Right cardiac atrium (tissue), 5 donors: ENCODE measurements around the gene EDEM3. TPM values are rescaled to one million over a fixed set of nuclear protein-coding genes. Genes with fewer than 3 reads are reported as not detected.

Experiments
- ATAC-seq, 2 donors: fragments of 200-7000 bp; cut with Tn5 transposase; one replicate each; pipeline versions ENCODE4 v1.8.0 to v1.9.1; 2020; ENCODE audit warnings: moderate library complexity in 2 of 2, mild to moderate bottlenecking in 1 of 2
- DNase-seq, 3 donors: peaks; one replicate each; pipeline ENCODE4 v3.0.0-alpha.2; 2020
- H3K27ac ChIP-seq: one replicate; pipeline ENCODE4 v1.5.1; 2013; ENCODE audit warnings: mild to moderate bottlenecking, low read length, control low read depth, moderate library complexity
- H3K27me3 ChIP-seq: one replicate; pipeline ENCODE4 v1.6.1; 2013; ENCODE audit not compliant: control insufficient read depth, insufficient read depth
- H3K4me1 ChIP-seq: one replicate; pipeline ENCODE4 v1.6.1; 2013; ENCODE audit warnings: low read length; ENCODE audit not compliant: control insufficient read depth, insufficient read depth
- H3K4me3 ChIP-seq: one replicate; pipeline ENCODE4 v1.5.1; 2013; ENCODE audit warnings: low read length, control low read depth
- H3K9me3 ChIP-seq: one replicate; pipeline ENCODE4 v1.6.1; 2013; ENCODE audit warnings: low read length; ENCODE audit not compliant: control insufficient read depth
- WGBS: extraction: QIAGEN DNeasy Blood & Tissue Kit; methylation state at CpG from one replicate; pipeline ENCODE4 v1.1.7; 2013; 5-methylcytosine and 5-hydroxymethylcytosine counted together
- intact Hi-C, 4 donors: fragments of 100-400 bp; cut with DNase I; formaldehyde crosslinking; loops; one replicate each; pipeline versions ENCODE4 v1.11.0 to v1.14.0; 2022 to 2023
- polyA plus RNA-seq: library from polyadenylated mRNA; stranded (reverse); fragments of 200-250 nt; gene quantifications from one replicate; pipeline ENCODE4 v1.2.3, GENCODE V29; 2013
- total RNA-seq, 4 donors: library from RNA; stranded (reverse); fragmentation: NEBNext Ultra II Directional; extraction: Animal tissue kit (Norgen Biotek cat#: 25700); gene quantifications; one replicate each; pipeline ENCODE4 v1.2.1, GENCODE V29; 2021
- donor health status: healthy with polysubstance abuse.
- donor health status: DM: no; HTN: yes; CAD: no.
- donor health status: DM: no; HTN: no; CAD: no.
- donor health status: DM: no; HTN: yes; CAD: no; lungs with severe emphysema.
- donor health status: DM: yes; HTN: yes; CAD: no.

The EDEM3 gene
- total and polyA plus RNA-seq, 5 donors: 10.2 to 26.1 (median 19.9) TPM

DNA sequence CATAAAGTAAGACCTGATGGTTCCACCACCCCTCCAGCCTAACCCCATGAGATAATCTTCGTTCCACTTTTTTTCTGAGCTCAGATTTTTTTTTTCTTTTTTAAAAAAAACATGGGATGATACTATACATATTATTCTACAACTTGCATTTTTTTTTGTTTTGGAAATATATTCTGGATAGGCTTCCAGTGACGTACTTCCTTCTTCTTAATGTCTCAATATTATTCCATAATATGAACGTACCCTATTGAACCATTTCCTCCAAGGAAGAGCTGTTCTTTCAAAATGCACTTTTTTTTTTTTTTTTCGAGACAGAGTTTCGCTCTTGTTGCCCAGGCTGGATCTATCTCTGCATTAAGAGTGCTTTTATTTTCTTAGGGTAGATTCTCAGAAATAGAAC lies 1.5 kb downstream of the EDEM3 start:
- peak overlapping the region; percentile 64 for H3K4me3 ChIP-seq
- no peaks in the 10 kb centered on the region for H3K9me3 ChIP-seq
- no peaks in the 10 kb centered on the region for H3K4me1 ChIP-seq
- intact Hi-C loops: no loop called here
- no peak overlapping the region for H3K27ac ChIP-seq
- DNase-seq (no peak), ATAC-seq (no peak)
- no peaks in the 10 kb centered on the region for H3K27me3 ChIP-seq
- 60% methylated on average over 5 of the region's 5 CpGs for WGBS

DNA sequence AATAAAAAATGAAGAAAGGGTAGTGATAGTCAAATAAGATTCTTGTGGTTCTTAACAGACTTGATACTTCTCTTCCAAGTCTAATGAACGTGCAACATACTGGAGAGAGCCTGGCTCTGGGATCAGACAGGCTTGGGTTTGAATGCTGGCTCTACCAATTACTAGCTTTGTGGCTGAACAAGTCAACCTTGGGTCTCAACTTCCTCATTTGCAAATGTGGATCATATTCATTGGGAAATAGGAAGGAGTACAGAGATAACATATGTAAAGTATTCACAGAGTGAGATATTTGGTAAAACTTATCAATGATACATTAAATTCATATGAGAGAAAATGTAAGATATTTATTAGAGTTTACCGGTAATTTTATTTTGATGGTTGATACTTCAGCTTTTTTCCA lies 2.0 kb downstream of the EDEM3 start:
- no peak for DNase-seq
- Histone ChIP-seq H3K27me3 (no peaks in the 10 kb centered on the region), H3K4me1 (no peaks in the 10 kb centered on the region), H3K4me3 (no peak overlapping the region), H3K27ac (no peak overlapping the region), H3K9me3 (no peaks in the 10 kb centered on the region)
- no peak for ATAC-seq
- intact Hi-C loops: no loop called here
- WGBS: 86% methylated on average over 2 of the region's 2 CpGs

GRCh38 chr1:184748740-184749139 lies 5.9 kb downstream of the EDEM3 start:
- no peak for DNase-seq
- Histone ChIP-seq H3K27me3 (no peaks in the 10 kb centered on the region), H3K9me3 (no peaks in the 10 kb centered on the region), H3K27ac (no peak overlapping the region), H3K4me1 (no peaks in the 10 kb centered on the region), H3K4me3 (no peak overlapping the region)
- intact Hi-C loops: no loop called here
- WGBS: 50% methylated on average over 2 of the region's 2 CpGs
- ATAC-seq: no peak

GRCh38 chr1:184747089-184747955 lies 7.3 kb downstream of the EDEM3 start:
- Histone ChIP-seq H3K9me3 (no peaks in the 10 kb centered on the region), H3K4me3 (no peak overlapping the region), H3K27me3 (no peaks in the 10 kb centered on the region), H3K4me1 (no peaks in the 10 kb centered on the region), H3K27ac (no peak overlapping the region)
- intact Hi-C loops: no loop called here
- ATAC-seq (no peak), DNase-seq (no peak)
- 87% methylated on average over 3 of the region's 3 CpGs for WGBS

DNA sequence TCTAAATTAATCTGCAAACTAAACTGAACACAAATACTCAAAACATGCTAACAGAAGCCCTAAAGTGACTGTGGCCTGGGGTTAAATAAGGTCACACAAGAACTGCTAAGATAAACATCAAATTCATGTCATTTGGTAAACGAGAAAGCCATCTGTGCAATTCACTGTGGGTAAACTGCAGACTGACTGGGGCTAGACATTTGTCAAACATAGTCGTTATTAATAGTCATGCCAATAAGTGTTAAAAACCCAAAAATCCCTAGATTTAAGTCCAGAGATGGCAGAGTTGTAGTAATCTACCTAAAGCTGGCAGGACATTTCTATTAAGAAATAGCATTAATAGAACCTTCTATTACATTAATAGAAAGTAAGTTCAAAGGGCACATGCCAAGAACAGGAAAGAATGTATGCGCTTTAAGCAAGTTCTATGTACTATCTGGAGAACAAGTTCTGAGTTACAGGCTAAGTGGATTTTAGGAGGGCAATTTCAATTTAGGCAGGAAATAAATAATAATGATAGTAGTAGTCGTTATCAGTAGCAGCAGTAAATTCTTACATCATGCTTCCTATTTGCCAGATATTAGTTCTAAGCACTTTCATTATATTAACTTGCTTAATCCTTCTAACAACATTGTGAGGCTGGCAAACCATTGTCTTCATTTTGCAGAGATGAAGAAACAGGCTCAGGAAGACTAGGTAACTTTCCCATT lies 8.6 kb downstream of the EDEM3 start:
- no peak for DNase-seq
- Histone ChIP-seq H3K9me3 (no peaks in the 10 kb centered on the region), H3K27me3 (no peaks in the 10 kb centered on the region), H3K4me1 (no peaks in the 10 kb centered on the region), H3K4me3 (no peak overlapping the region), H3K27ac (no peak overlapping the region)
- WGBS: 35% methylated on average over 4 of the region's 4 CpGs
- ATAC-seq: peak; percentile 49 to 60
- intact Hi-C loops: no loop called here

- Histone ChIP-seq H3K9me3 (no peaks in the 10 kb centered on the region), H3K27ac (no peak overlapping the region), H3K27me3 (no peaks in the 10 kb centered on the region), H3K4me3 (no peak overlapping the region), H3K4me1 (no peaks in the 10 kb centered on the region)
- WGBS: 95% methylated on average over 2 of the region's 2 CpGs
- DNase-seq (no peak), ATAC-seq (no peak)
- intact Hi-C loops: no loop called here
These were observed 9.5 kb downstream of the EDEM3 start for GRCh38 chr1:184745110-184745509.

GRCh38 chr1:184743062-184743756 lies 11.4 kb downstream of the EDEM3 start:
- Histone ChIP-seq H3K4me3 (no peak overlapping the region), H3K27ac (no peak overlapping the region), H3K4me1 (no peaks in the 10 kb centered on the region), H3K27me3 (no peaks in the 10 kb centered on the region), H3K9me3 (no peaks in the 10 kb centered on the region)
- intact Hi-C loops: no loop called here
- ATAC-seq (no peak), DNase-seq (no peak)
- WGBS: 81% methylated on average over 2 of the region's 2 CpGs

GRCh38 chr1:184740344-184740743 lies 14.3 kb downstream of the EDEM3 start:
- no peaks in the 10 kb centered on the region for H3K9me3 ChIP-seq
- H3K27ac ChIP-seq: no peak overlapping the region
- ATAC-seq: no peak
- intact Hi-C loops: no loop called here
- no peaks in the 10 kb centered on the region for H3K27me3 ChIP-seq
- WGBS: 78% methylated on average over 4 of the region's 4 CpGs
- no peaks in the 10 kb centered on the region for H3K4me1 ChIP-seq
- no peak for DNase-seq
- H3K4me3 ChIP-seq: no peak overlapping the region

DNA sequence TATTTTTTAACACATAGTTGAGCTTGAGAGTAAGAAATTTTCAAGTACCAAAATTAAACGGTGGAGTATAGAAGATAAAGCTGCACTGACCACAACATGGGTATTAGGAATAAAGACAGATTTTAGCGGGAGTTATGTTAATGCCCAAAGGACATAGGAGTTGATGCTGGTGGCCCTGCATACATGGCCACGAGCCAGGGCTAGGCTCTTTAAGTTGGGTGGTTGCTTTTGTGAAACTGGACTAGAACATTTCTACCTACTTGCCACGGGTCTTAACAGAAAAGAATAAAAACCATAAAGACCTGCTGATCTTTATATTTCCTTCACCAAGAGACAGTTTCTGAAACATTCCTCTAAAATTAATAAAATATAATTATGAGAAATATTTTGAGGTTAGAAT lies 14.9 kb downstream of the EDEM3 start:
- Histone ChIP-seq H3K4me1 (no peaks in the 10 kb centered on the region), H3K27ac (no peak overlapping the region), H3K9me3 (no peaks in the 10 kb centered on the region), H3K27me3 (no peaks in the 10 kb centered on the region), H3K4me3 (no peak overlapping the region)
- intact Hi-C loops: no loop called here
- DNase-seq (peak in 1 of 3 donors; percentile 51), ATAC-seq (no peak)
- 91% methylated on average over 4 of the region's 4 CpGs for WGBS

DNA sequence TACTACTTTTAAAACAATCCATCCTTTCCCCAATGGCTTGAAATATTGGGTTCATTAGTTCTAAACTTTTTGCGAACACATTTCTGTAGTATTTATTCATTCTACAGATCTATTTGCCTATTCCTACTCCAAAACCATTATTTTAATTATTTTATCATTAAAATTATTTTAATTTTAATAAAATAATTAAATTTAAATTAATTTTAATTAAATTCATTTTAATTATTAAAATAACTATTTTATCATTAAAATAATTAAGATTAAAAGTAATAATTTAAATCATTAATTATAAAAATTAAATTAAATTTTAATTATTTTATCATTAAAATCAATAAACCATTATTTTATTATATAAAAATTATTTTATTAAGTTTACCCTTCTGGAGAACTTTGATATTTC lies 15.6 kb downstream of the EDEM3 start:
- ATAC-seq (no peak), DNase-seq (no peak)
- Histone ChIP-seq H3K4me1 (no peaks in the 10 kb centered on the region), H3K27me3 (no peaks in the 10 kb centered on the region), H3K4me3 (no peak overlapping the region), H3K27ac (no peak overlapping the region), H3K9me3 (no peaks in the 10 kb centered on the region)
- WGBS: 97% methylated on average over 1 of the region's 1 CpG
- intact Hi-C loops: no loop called here

DNA sequence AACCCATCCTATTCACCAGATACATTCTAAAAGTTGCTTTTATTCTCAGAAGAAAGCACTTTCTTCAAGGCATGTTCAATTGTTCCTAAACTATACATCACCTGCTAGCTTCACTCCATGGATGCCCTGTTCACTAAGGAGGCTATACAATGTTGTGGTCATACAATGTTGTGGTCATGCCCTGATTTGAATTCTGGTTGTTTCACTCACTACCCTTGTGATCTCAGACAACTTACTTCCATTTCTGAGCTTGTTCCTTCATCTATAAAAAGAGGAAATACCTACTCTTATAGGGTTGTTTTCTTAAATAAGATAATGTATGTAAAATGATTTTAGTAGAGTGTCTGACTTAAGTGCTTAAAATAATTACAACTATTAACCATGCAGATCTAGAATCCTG lies 19.7 kb downstream of the EDEM3 start:
- intact Hi-C loops: no loop called here
- DNase-seq (no peak), ATAC-seq (no peak)
- H3K27ac ChIP-seq: no peak overlapping the region
- H3K4me3 ChIP-seq: no peak overlapping the region
- H3K27me3 ChIP-seq: no peaks in the 10 kb centered on the region
- no peaks in the 10 kb centered on the region for H3K9me3 ChIP-seq
- no peaks in the 10 kb centered on the region for H3K4me1 ChIP-seq
